OCI-LY3 (cell line): ENCODE data around the gene PLK5.

Experiments used
- H2AFZ ChIP-seq: fragments of 200-600, 300-600 bp; shearing (Covaris generic); 2 replicates; pipeline ENCODE4 v1.6.0; 2014; ENCODE audit warnings: antibody characterized with exemption, low read depth, low read length
- H3K27ac ChIP-seq: fragments of 200-600, 300-600 bp; sonication (generic); 2 replicates; pipeline ENCODE4 v1.5.1; 2014; ENCODE audit warnings: mild to moderate bottlenecking, low read length, moderate library complexity, mixed read lengths
- H3K27me3 ChIP-seq: fragments of 200-600, 300-600 bp; sonication (generic); 2 replicates; pipeline ENCODE4 v1.6.1; 2014; ENCODE audit warnings: low read depth, low read length, mixed read lengths
- H3K36me3 ChIP-seq: fragments of 200-600, 300-600 bp; sonication (generic); replicated peaks from 2 replicates; pipeline ENCODE3; 2014; ENCODE audit warnings: low read depth, low read length, mixed read lengths
- H3K4me1 ChIP-seq: fragments of 300-600, 200-600 bp; sonication (generic); 2 replicates; pipeline ENCODE4 v1.6.1; 2014; ENCODE audit warnings: low read length, mixed read lengths
- H3K4me2 ChIP-seq: fragments of 200-600, 300-600 bp; sonication (generic); 2 replicates; pipeline ENCODE4 v1.6.1; 2014; ENCODE audit warnings: low read length, mixed read lengths
- H3K4me3 ChIP-seq: fragments of 300-600, 200-600 bp; sonication (generic); 2 replicates; pipeline ENCODE4 v1.5.1; 2014; ENCODE audit warnings: antibody characterized with exemption, mild to moderate bottlenecking, low read length, moderate library complexity
- H3K79me2 ChIP-seq: fragments of 300-600, 200-600 bp; shearing (Covaris generic); 2 replicates; pipeline ENCODE4 v1.6.1; 2014; ENCODE audit warnings: mild to moderate bottlenecking, low read length, mixed read lengths
- H3K9ac ChIP-seq: fragments of 300-600, 200-600 bp; shearing (Covaris generic); 2 replicates; pipeline ENCODE4 v1.6.0; 2014; ENCODE audit warnings: mild to moderate bottlenecking, low read length, moderate library complexity
- H3K9me3 ChIP-seq: fragments of 200-600, 300-600 bp; shearing (Covaris generic); 2 replicates; pipeline ENCODE4 v1.6.1; 2014; ENCODE audit warnings: low read length, mixed read lengths; ENCODE audit not compliant: insufficient read depth
- H4K20me1 ChIP-seq: fragments of 200-600, 300-600 bp; sonication (generic); 2 replicates; pipeline ENCODE4 v1.6.1; 2016; ENCODE audit warnings: low read length, mixed read lengths; ENCODE audit not compliant: insufficient read depth
- CTCF ChIP-seq: fragments of 200-600, 300-600 bp; sonication (generic); IDR thresholded peaks from 2 replicates; pipeline ENCODE4 v1.5.1; 2014; ENCODE audit warnings: antibody characterized with exemption, low read length, low read depth
- EZH2phosphoT487 ChIP-seq: fragments of 200-600 bp; shearing (Covaris generic); IDR thresholded peaks from 2 replicates; pipeline ENCODE4 v1.6.1; 2018; ENCODE audit warnings: antibody characterized with exemption, mixed run types, low read depth

PLK5 gene

GRCh38 chr19:1576242-1577089 is 52.6 kb downstream of the PLK5 start:
- Histone ChIP-seq H3K4me2 (no peak overlapping the region), H3K4me3 (no peak overlapping the region), H3K27ac (no peak overlapping the region), H3K9ac (no peak overlapping the region), H3K79me2 (no peaks in the 10 kb centered on the region), H3K36me3 (peaks cover 33% of the 10 kb centered on the region), H3K9me3 (no peaks in the 10 kb centered on the region), H3K4me1 (no peaks in the 10 kb centered on the region), H2AFZ (no peak overlapping the region), H4K20me1 (no peaks in the 10 kb centered on the region), H3K27me3 (no peaks in the 10 kb centered on the region)
- TF ChIP-seq EZH2phosphoT487 (no peak), CTCF (no peak)

- Histone ChIP-seq H3K4me3 (no peak overlapping the region), H3K9ac (no peak overlapping the region), H3K27me3 (no peaks in the 10 kb centered on the region), H3K79me2 (no peaks in the 10 kb centered on the region), H3K36me3 (peaks cover 37% of the 10 kb centered on the region), H4K20me1 (no peaks in the 10 kb centered on the region), H3K9me3 (no peaks in the 10 kb centered on the region), H3K4me2 (no peak overlapping the region), H2AFZ (no peak overlapping the region), H3K27ac (no peak overlapping the region), H3K4me1 (no peaks in the 10 kb centered on the region)
- TF ChIP-seq CTCF (no peak), EZH2phosphoT487 (no peak)
Measured at GRCh38 chr19:1577090-1577928, 53.4 kb downstream of the PLK5 start.

- H3K4me1 ChIP-seq = no peaks in the 10 kb centered on the region
- no peak overlapping the region for H2AFZ ChIP-seq
- TF ChIP-seq EZH2phosphoT487 (no peak), CTCF (no peak)
- no peaks in the 10 kb centered on the region for H4K20me1 ChIP-seq
- no peaks in the 10 kb centered on the region for H3K79me2 ChIP-seq
- H3K9me3 ChIP-seq = no peaks in the 10 kb centered on the region
- H3K27ac ChIP-seq = no peak overlapping the region
- H3K27me3 ChIP-seq = no peaks in the 10 kb centered on the region
- no peak overlapping the region for H3K9ac ChIP-seq
- peaks cover 42% of the 10 kb centered on the region for H3K36me3 ChIP-seq
- no peak overlapping the region for H3K4me2 ChIP-seq
- H3K4me3 ChIP-seq = no peak overlapping the region
Measured at GRCh38 chr19:1577929-1578618, 54.2 kb downstream of the PLK5 start.
